Amygdala (tissue), 56 donors: ENCODE measurements around the gene PAPLN.

Source experiments
- DNase-seq, 56 donors: peaks; one replicate each; lab custom pipeline; 2025; lab: John Stamatoyannopoulos, UW

Gene PAPLN

DNA sequence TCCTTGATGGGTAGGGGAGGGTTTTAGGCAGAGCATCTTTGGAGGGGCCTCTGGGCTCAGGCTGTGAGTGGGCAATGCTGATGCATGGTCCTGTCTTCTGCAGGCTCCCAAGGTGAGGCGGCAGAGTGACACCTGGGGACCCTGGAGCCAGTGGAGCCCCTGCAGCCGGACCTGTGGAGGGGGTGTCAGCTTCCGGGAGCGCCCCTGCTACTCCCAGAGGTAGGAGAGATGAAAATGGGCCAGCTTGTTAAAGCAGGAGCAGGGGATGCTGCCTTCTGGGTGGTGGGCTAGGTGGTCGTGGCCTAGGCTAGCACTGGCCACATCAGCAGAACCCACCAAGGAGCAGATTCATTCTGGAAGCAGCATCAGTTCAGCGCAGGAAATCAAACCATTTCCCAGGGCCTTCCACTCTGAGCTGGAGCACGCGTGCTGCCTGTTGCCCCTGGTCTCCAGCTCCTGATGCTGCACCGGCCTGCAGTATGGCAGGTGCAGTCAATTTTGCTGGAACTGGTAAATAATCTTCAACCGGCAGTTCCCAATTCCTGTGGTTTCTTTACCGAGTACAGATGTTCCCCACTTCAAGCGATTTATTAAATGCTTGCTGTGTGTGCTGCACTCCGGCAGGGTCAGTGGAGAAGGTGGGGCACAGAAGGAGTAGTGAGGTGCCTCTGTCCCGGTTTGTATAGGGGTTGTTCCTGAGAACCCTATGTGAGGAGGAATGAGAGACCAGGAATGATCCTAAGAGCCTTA is 7.4 kb downstream of the PAPLN start:
- no peak for DNase-seq

DNA sequence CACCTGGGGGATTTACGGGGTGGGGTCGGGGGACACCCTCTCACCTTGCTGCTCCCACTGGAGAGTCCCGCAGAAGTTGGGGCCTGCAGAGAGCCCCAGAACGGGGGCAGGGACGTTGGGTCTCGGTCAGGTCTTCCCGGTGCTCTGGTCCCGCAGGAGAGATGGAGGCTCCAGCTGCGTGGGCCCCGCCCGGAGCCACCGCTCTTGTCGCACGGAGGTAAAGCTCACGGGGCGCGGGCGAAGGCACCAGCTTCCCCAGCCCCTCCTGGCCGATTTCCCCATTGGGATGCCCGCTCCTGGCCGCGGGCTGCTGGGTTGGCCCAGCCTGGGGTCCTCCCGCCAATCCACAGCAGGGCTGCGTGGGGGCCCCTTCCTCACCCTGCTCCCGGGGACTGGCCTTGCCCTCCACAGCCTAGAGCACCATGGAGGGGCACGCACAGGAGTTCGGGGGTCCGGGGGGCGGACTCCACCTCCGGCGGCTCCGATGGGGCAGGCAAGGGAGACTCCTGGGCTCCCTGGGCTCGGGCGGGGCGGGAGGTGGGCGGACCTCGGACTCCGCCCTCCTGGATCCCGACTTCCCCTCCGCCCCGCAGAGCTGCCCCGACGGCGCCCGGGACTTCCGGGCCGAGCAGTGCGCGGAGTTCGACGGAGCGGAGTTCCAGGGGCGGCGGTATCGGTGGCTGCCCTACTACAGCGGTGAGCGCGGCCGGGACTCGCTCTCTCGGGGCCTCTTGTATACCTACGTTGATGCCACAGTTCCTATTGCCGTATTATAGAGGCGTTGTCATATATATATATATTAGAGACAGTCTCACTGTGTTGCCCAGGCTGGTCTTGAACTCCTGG is 8.4 kb downstream of the PAPLN start:
- no peak for DNase-seq

DNA sequence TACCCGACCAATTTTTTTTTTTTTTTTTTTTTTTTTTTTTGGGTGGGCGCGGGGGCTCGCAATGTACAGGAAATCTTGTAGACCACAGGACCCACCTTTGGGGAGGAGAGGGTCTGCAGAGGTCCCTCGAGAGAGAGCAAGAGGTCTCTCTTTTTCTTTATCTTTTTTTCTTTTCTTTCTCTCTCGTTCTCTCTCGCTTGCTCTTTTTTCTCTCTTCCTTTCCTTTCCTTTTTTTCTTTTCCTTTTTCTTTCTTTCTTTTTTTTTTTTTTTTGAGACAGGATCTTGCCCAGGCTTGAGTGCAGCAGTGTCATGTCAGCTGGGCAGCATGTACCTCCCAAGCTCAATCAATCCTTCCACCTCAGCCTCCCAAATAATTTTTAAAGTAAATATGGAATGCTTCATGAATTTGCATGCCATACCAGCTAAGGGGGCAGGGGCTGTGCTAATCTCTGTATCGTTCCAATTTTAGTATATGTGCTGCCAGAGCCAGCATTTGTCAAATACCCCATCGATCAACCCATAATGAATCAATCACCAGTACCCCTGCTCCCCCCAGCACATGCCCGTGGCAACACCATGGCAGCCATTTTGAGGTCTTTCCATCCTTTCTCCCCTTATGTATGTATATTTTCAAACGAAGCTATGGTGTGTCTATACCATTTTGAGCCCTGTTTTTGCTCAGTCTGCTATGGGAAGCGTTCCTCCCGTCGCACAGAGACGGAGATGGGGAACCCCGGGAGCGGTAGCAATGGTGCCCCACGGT is 9.3 kb downstream of the PAPLN start:
- DNase-seq = no peak

DNA sequence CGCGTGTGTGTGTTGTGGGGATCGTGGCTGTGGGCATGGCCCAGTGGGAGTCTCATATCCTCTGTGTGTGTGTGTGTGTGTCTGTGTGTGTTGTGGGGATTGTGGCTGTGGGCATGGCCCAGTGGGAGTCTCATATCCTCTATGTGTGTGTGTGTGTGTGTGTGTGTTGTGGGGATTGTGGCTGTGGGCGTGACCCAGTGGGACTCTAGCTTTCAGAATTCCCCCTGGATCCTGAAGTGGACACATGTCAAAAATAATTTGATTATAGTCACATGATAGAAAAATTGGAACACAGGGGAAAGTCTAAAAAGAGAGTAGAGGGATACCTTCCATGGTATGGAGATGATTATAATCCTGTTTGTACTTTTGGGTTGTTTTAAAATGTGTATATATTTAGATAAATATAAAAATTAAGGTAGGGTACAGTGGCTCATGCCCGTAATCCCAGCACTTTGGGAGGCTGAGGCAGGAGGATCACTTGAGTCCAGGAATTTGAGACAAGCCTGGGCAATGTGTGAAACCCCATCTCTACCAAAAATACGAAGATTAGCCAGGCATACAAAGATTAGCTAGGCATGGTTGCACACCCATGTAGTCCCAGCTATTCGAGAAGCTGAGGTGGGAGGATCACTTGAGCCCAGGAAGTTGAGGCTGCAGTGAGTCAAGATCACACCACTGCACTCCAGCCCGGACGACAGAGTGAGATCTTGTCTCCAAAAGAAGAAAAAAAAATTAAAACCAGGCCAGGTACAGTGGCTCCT is 11.0 kb downstream of the PAPLN start:
- DNase-seq = no peak

DNA sequence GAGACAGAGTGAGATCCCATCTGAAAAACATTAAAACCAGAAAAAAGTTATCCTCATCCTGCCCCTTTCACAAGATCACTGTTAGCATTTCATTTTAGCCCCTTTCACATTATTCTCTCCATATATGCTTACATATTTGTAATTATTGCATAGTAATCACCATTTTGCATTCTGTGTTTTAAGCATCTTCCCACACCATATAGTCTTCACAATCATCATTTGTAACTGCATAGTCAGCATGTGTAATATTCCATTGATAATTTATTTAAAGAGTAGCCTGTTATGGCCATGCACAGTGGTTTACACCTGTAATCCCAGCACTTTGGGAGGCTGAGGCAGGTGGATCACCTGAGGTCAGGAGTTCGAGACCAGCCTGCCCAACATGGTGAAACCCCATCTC is 11.8 kb downstream of the PAPLN start:
- no peak for DNase-seq

DNA sequence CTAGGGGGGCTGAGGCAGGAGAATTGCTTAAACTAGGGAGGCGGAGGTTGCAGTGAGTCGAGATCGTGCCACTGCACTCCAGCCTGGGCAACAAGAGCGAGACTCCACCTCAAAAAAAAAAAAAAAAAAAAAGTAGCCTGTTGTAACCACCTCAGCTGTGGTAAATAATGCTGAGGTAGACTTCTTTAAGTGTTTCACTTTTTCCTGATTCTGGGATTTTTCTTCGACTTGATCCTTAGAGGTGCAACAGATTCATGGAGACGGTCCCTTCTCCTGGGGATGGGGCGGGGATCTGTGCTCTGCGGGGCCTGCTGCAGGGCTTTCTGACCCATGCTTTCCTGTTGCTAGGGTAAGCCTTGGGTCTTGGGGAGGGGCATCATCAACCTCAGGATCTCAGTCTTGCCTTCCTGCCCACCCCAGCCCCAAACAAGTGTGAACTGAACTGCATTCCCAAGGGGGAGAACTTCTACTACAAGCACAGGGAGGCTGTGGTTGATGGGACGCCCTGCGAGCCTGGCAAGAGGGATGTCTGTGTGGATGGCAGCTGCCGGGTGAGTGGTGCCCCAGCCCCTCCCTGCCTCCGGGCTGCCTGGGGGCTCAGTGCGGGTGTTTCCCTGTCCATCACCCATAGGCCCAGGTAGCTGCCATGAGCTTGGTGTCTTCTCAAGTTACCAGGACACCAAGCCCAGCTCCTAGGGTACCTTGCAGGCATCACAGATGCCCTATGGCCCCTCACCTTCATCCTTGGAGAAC is 12.4 kb downstream of the PAPLN start:
- DNase-seq = no peak

DNA sequence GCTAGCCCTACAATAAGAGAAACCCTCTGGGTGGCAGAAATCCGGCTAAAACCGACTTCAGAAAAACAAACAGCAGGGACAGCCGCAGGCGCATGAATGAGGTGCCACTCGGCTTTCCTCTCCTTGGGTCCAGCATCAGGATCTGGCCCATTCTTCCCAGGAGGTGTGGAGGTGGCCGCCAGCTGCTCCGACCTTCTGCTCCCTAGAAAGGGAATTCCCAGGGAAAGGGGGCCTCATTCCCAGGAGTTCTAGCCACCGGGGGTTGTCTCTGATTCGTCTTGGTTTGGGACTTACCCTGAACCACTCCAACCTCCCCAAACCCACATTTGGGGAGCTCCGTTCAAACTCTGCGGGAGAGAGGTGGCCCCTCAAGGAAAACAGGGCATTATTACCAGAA is 13.0 kb downstream of the PAPLN start:
- DNase-seq = no peak

DNA sequence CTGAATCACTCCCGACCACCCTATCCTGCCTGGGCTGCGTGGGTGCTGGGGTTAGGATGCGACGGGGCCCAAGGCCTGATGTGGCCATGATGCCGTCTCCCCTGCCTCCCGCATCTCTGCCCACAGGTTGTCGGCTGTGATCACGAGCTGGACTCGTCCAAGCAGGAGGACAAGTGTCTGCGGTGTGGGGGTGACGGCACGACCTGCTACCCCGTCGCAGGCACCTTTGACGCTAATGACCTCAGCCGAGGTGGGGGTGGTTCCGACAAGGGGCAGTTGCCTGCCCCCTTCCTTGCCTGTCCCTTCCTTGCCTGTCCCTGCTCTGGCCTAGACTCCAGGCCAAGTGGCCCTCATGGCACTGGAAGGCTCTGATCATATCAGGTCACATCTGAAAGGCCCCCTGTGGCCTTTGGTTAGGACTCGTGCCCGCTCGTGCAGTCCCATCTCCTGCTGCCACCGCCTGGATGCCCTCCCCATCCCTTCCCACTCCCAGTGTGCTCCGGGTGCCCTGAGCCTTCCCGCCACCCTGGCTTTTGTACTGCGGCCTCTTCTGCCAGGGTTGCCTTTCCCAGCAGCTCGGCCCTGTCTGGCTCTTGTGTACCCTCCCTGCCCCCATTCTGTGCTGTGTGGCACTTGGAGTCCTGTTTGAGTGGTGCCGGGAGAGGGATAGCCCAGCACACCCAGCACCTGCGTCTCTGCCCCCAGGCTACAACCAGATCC is 13.6 kb downstream of the PAPLN start:
- DNase-seq = no peak

DNA sequence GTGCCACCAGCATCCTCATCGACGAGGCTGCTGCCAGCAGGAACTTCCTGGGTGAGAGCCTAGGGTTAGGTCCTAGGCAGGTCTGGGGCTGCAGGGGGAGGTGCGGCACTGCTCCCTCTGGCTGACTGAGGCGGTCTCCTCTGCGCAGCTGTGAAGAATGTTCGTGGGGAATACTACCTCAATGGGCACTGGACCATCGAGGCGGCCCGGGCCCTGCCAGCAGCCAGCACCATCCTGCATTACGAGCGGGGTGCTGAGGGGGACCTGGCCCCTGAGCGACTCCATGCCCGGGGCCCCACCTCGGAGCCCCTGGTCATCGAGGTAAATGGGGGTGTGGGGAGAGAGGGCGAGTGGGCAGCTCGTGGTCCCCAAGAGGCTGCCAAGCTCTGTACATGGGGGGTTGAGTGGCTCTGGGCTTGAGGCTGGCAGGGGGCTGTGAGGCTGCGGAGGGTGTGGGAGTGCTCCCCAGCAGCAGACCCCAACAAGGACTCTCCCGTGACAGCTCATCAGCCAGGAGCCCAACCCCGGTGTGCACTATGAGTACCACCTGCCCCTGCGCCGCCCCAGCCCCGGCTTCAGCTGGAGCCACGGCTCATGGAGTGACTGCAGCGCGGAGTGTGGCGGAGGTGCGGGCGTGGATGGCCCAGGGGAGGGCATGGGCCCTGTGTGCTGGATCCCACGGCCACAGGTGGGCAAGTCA is 14.4 kb downstream of the PAPLN start:
- no peak for DNase-seq

DNA sequence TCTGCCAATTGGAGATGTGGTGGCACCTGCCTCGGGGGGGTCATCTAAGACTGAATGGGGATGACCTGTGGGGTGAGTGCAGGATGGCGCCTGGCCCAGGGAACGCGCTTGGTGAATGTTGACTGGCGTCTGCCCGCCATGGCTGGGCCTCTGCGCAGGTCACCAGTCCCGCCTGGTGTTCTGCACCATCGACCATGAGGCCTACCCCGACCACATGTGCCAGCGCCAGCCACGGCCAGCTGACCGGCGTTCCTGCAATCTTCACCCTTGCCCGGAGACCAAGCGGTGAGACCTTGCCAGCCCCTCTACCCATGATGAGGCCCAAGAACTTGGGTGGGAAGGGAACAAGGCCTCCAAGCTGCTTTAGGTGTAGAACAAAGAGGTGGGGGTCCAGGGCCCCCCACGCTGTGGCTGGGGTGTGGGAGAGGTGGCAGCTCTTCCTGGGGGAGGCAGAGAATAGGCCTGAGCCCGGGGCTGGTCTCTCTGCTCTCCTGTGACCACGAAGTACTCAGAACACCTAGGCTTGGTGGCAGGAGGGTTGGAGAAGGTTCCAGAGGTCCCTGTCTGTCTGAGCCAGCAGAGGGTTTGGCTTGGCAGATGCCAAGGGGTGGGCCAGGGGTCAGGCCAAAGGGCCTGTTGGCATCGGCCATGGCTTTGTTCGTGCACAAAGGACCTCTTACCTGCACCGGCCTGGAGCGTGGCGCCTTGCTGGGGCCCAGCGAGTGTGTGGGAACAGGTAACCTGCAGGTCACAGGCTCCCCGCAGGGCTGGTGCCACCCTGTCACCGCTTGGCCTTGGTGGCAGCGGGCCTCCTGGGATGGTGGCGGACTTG is 15.4 kb downstream of the PAPLN start:
- DNase-seq = no peak

DNA sequence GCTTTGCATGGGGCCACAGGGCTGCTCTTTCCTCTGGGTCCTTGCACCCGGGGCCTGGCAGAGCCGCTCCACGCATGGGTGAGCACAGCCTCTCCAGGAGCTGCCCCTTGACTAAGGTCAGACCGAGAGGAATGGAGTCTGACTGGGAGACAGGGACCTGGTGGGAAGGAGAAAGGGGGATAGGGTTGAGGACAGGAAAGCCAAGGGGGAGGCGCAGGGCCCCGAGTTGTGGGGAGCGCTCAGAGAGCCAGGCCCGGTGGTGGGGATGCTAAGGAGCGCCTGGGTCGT is 16.0 kb downstream of the PAPLN start:
- no peak for DNase-seq

DNA sequence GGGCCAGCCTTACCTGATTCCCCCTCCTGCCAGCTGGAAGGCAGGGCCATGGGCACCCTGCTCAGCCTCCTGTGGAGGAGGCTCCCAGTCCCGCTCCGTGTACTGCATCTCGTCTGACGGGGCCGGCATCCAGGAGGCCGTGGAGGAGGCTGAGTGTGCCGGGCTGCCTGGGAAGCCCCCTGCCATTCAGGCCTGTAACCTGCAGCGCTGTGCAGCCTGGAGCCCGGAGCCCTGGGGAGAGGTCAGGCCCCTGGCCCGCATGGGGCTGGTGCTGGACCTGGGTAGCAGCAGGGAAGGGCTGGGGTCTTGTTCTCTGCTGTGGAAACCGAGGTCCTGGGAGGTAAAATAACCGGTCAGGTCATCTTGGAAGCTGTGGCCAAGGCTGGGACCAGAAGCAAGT is 16.4 kb downstream of the PAPLN start:
- DNase-seq = no peak

DNA sequence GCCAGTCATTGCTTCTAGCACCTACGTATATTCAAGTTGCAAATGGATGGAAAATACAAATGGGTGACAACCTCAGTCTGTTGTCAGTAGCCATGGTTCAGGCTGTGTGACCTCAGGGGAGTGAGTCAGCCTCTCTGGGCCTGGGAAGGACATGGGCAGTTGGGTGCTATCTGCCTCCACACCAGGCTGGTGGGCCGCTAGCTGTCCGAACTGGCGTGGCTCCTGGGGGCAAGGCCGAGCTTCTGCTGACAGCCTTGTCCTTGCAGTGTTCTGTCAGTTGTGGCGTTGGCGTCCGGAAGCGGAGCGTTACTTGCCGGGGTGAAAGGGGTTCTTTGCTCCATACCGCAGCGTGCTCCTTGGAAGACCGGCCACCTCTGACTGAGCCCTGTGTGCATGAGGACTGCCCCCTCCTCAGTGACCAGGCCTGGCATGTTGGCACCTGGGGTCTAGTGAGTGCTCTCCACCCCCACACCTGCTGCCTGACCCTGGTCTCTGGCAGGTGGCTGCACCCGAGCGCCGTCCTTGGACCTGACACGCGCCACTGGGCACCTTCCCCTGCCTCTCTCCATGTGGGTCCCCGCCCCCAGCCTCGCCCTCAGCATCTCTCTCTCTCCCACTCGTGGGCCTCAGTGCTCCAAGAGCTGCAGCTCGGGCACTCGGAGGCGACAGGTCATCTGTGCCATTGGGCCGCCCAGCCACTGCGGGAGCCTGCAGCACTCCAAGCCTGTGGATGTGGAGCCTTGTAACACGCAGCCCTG is 17.1 kb downstream of the PAPLN start:
- no peak for DNase-seq

DNA sequence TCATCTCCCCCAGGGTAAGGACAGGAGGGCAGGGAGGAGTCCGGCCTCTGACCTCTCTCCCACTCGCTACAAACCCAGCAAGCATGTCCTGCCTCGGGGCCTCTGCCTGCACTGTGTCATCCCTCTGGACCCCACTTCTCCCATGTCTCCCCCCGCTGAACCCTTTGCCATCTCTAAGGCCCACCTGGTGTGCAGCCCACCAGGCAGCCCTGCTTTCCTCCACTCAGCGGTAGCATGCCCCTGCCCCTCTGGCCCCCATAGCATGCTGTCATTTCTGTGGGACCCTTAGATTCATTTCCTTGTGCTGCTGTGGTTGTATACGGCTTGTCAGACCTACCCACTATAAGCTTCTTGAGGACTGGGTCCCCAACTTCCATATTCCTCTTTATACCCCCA is 17.7 kb downstream of the PAPLN start:
- no peak for DNase-seq

DNA sequence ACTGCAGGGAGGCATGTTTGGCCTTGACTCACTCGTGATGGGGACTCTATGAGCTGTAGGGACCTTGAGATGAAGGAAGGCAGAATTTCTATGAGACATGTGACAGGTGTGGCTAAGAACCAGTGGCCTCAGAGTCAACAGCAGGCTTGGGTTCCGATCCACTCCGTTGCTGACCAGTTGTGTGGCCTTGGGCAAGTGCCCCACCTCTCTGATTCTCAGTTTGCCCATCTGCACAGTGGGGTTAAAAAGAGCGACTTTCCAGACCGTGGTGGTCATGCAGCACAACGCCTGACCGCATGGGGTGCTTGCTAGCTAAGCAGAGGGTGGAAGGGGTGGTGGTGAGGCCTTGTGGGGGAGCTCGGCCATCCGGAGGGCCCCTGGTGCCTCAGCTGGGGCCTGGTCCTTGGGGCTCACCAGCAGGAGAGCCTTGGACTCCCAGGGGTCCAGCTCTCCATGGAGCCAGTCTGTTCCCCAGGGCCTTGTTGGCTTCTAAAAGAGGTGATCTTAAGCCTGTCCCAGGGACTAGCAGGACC is 18.5 kb downstream of the PAPLN start:
- DNase-seq = no peak

DNA sequence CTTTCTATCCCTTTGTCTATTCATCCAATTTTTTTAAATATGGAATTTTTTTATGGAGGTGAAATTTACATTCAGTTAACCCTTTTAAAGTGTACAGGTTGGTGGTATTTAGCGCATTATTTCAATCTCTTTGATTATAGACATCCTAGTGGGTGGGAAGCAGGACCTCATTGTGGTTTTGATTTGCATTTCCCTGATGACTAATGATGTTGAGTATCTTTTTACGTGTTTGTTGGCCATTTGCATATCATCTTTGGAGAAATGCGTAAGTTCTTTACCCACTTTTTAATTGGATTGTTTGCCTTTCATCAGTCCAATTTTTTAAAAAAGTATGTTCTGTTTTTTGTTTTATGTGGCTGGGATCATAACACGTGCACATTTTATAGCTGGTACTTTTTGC is 20.8 kb downstream of the PAPLN start:
- DNase-seq = no peak
